ENCODE measurements around the gene TSPAN1. TPM values are rescaled to one million over a fixed set of nuclear protein-coding genes. Genes with fewer than 3 reads are reported as not detected.
"Not testable (repeated sequence)": the region's sequence is repeated elsewhere in the genome, so short reads cannot be mapped to it uniquely, and the experiment has no call there.

Gene TSPAN1
- total RNA-seq, 1 experiment from 2014 or later = not detected

DNA sequence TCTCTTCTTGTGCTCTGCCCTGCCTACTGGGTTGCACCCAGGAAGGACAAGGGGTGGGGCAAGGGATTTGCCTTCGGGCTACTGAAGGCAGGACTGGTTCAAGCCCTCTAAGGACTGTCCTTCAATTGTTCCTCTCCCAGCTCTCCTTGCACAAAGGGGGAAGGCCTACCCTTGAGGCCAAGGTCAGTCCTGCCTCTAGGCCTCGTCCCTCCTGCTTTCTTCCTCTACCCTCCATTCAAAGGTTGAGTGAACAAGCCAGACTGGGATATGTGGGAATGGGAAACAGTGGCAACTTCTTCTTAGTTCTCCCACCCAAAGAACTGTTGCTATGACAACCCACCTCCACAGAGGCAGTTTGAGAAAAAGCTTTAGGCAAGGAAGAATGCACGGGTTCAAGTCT is 30.9 kb downstream of the TSPAN1 start:
- no peaks in the 10 kb centered on the region for H3K9me3 ChIP-seq (replicated peaks)
- H3K27ac ChIP-seq = no peak overlapping the region
- no peak for DNase-seq
- no peaks in the 10 kb centered on the region for H3K27me3 ChIP-seq
- H3K36me3 ChIP-seq = no peaks in the 10 kb centered on the region
- H3K4me1 ChIP-seq = no peaks in the 10 kb centered on the region
- H3K4me3 ChIP-seq = no peak overlapping the region

DNA sequence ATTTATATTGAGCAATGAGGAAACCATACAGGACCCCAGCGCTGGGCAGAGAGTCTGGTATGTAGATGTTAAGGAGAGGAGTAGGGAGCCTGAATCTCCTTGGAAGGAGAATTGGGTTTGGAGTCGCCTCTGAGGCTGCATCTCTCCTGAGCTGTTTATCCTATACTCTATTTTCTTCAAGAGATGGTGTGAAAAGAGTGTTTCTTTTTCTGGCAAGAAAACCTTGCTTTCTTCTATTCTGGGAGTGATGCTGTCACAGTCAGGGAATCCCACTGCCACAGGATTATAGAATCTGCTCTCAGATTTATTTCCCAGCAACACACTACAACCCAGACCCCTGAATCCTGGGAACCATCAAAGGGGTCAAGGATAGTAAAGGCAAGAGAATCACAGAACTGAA is 31.5 kb downstream of the TSPAN1 start:
- DNase-seq = no peak
- Histone ChIP-seq H3K4me1 (no peaks in the 10 kb centered on the region), H3K36me3 (no peaks in the 10 kb centered on the region), H3K27ac (no peak overlapping the region), H3K9me3 (replicated peaks) (no peaks in the 10 kb centered on the region), H3K4me3 (no peak overlapping the region), H3K27me3 (no peaks in the 10 kb centered on the region)

DNA sequence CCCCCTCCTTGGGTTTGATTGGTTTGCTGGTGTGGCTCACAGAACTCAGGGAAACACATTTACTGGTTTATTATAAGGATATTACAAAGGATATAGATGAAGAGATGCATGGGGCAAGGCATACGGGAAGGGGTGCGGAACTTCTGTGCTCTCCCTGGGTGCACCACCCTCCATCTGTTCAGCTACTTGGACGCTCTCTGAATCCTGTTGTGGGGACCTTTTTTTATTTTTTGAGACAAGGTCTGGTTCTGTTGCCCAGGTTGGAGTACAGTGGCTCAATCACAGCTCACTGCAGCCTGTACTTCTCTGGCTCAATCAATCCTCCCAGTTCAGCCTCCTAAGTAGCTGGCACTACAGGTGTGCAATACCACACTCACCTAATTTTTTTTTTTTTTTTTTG is 35.7 kb downstream of the TSPAN1 start:
- Histone ChIP-seq H3K4me3 (no peak overlapping the region), H3K4me1 (no peaks in the 10 kb centered on the region), H3K36me3 (no peaks in the 10 kb centered on the region), H3K27me3 (no peaks in the 10 kb centered on the region), H3K9me3 (replicated peaks) (no peaks in the 10 kb centered on the region), H3K27ac (no peak overlapping the region)
- DNase-seq = no peak

DNA sequence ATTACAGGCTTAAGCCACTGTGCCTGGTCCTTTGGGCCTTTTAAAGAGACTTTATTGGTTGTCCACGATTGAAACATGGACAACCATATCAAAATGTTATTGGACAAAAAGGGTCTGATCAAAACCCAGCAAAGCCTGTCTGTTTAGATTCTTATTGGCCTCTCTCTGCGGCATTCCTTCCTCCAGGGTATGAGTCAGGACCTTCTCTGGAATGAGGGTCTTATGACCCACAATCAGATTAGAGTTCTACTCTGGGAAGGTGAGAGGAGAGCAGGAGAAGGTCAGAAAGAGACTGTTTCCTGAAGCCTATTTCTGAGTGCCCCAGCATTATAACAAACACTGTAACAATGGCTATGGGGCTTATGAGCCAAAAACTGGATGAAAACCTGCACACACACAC is 36.2 kb downstream of the TSPAN1 start:
- Histone ChIP-seq H3K27me3 (no peaks in the 10 kb centered on the region), H3K4me3 (no peak overlapping the region), H3K36me3 (no peaks in the 10 kb centered on the region), H3K4me1 (no peaks in the 10 kb centered on the region), H3K27ac (no peak overlapping the region), H3K9me3 (replicated peaks) (no peaks in the 10 kb centered on the region)
- DNase-seq = no peak

DNA sequence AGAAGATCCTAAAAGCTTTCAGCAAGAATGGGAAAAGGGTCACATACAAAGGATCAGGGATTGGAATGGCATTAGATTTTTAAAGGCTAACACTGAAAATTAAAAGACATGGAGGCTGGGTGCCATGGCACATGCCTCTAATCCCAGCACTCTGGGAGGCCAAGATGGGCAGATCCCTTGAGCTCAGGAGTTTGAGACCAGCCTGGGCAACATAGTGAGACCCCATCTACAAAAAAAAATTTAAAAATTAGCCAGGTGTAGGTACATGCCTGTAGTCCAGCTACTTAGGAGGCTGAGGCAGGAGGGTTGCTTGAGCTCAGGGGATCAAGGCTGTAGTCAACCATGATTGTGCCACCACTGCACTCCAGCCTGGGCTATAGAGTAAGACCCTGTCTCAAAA is 40.6 kb downstream of the TSPAN1 start:
- Histone ChIP-seq H3K4me3 (no peak overlapping the region), H3K9me3 (replicated peaks) (no peaks in the 10 kb centered on the region), H3K4me1 (no peaks in the 10 kb centered on the region), H3K36me3 (no peaks in the 10 kb centered on the region), H3K27me3 (no peaks in the 10 kb centered on the region), H3K27ac (no peak overlapping the region)
- no peak for DNase-seq

DNA sequence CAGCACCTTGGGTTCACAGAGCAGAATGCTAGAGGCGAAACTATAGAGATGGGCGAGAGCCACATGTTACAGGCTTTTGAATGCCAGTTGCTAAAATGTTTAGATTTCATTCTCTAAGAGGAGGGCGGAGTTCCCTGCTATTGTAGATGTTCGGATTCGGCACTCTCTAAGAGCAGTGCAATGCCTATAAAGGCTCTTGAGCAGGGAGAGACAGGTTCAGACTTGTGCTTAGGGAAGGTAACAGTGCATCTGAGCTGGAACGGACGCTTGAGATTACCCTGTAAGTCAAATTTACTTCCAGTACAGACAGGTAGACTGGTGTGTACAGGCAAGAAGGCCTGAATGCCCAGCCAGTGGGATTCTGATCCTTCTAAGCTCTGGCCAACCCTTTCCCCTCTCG is 43.6 kb downstream of the TSPAN1 start:
- Histone ChIP-seq H3K36me3 (no peaks in the 10 kb centered on the region), H3K9me3 (replicated peaks) (no peaks in the 10 kb centered on the region), H3K4me1 (no peaks in the 10 kb centered on the region), H3K27ac (no peak overlapping the region), H3K27me3 (no peaks in the 10 kb centered on the region), H3K4me3 (no peak overlapping the region)
- no peak for DNase-seq

DNA sequence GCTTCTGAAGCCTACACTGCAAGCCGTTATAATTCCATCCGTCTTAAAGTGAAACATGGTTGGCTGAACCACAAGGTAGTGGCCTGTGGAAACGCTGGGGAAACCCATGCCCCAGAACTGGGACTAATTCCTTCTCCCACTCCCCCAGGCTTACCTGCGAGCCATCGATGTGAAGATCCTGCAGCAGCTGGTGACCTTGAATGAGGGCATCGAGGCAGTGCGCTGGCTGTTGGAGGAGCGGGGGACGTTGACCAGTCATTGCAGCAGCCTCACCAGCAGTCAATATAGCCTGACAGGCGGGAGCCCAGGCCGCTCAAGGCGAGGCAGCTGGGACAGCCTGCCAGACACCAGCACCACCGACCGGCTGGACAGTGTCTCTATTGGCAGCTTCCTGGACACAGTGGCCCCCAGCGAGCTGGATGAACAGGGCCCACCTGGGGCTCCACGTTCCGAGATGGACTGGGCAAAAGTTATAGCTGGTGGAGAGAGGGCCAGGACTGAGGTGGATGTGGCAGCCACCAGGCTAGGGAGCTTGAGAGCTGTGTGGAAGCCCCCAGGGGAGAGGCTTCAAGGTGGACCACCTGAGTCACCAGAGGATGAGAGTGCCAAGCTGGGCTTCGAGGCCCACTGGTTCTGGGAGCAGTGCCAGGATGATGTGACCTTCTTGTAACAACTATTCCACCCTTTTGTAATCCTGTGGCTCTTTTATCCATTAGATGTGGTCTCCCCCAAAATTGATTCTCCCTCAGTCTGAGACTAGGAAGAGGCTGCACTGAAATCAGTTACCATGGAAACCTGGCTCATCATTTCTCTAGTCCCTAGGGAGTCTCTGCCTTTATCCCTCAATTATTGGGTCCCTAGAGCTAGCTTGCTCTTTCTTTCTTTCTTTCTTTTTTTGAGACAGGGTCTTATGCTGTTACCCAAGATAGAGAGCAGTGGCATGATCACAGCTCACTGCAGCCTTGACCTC is 44.9 kb downstream of the TSPAN1 start:
- no peak for DNase-seq
- no peak overlapping the region for H3K27ac ChIP-seq
- H3K27me3 ChIP-seq = no peaks in the 10 kb centered on the region
- no peaks in the 10 kb centered on the region for H3K9me3 ChIP-seq (replicated peaks)
- H3K36me3 ChIP-seq = no peaks in the 10 kb centered on the region
- H3K4me3 ChIP-seq = no peak overlapping the region
- no peaks in the 10 kb centered on the region for H3K4me1 ChIP-seq

DNA sequence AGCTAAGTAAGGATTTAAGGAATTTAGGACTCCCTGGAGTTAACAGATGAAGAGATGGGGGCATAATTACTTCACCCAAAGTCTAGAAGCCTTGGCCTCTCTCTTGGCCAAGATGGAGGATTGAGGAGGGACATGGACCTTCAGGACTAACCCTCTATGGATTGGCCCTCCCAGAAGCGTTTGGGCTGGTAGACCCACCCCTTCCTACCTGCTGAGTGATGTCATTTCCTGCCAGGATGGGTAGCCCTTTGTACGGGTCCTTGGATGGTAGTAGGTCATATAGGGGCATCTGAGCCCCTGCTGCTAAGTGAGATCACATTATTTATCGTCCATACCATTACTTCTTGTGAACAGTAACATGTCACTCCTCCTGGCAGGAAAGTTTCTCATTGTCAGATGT is 45.9 kb downstream of the TSPAN1 start:
- Histone ChIP-seq H3K27ac (no peak overlapping the region), H3K36me3 (no peaks in the 10 kb centered on the region), H3K27me3 (no peaks in the 10 kb centered on the region), H3K9me3 (replicated peaks) (no peaks in the 10 kb centered on the region), H3K4me1 (no peaks in the 10 kb centered on the region), H3K4me3 (no peak overlapping the region)
- no peak for DNase-seq

DNA sequence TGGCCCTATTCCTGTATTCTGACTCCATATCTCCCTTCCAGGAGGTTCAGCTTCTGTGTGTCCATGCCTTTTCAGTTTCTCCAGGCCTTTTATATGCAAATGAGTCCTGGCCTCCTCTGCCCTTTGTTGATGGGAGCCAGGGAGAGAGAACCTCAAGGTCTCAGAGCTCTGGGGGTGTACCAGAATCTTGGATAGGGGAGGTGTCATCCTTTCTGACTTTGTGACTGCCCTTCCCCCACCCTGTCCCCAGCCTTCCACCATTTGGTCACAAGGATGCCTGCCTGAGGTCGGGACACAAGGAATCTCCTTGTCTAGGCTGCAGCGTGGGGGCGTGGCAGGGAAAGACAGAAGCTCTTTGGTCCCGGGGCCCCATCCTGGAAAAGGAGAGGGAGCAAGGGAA is 46.9 kb downstream of the TSPAN1 start:
- no peaks in the 10 kb centered on the region for H3K27me3 ChIP-seq
- no peak overlapping the region for H3K4me3 ChIP-seq
- no peak overlapping the region for H3K27ac ChIP-seq
- H3K36me3 ChIP-seq = no peaks in the 10 kb centered on the region
- DNase-seq = peak; percentile 19 to 35
- H3K4me1 ChIP-seq = no peaks in the 10 kb centered on the region
- H3K9me3 ChIP-seq (replicated peaks) = no peaks in the 10 kb centered on the region

DNA sequence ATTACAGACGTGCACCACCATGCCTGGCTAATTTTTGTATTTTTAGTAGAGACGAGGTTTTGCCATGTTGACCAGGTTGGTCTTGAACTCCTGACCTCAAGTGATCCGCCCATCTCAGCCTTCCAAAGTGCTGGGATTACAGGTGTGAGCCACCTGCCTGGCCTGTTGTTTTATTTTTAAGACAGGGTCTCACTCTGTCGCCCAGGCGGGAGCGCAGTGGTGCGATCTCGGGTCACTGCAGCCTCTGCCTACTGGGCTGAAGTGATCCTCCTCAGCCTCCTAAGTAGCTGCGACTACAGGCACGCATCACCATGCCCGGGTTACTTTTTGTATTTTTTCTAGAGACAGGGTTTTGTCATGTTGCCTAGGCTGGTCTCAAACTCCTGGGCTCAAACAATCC is 48.2 kb downstream of the TSPAN1 start:
- not testable (repeated sequence) for H3K9me3 ChIP-seq (replicated peaks); H3K4me3 ChIP-seq; DNase-seq; H3K4me1 ChIP-seq; H3K27ac ChIP-seq; H3K27me3 ChIP-seq; H3K36me3 ChIP-seq

DNA sequence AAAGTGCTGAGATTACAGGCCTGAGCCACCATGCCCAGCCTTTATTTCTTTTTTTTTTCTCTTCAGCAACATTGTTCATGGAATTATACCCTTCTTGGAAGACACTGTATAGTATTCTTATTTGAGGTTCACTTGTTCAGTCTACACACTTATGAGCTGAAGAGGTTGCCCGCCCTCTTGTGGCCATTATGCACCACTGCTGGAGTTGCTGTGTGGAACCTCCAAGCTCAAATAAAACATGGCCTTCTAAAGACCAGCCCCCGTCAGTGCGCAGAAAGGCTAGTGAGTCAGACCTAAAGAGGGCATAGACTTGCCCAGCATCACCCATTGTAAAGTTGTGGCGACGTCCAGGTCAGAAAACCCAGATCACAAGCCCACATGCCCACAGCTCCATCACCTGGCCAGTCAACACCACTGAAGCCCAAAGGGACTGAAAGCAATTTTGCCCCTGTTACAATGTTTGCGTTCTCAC is 48.6 kb downstream of the TSPAN1 start:
- no peak overlapping the region for H3K27ac ChIP-seq
- DNase-seq = peak; percentile 66 to 92
- no peaks in the 10 kb centered on the region for H3K9me3 ChIP-seq (replicated peaks)
- H3K4me1 ChIP-seq = no peaks in the 10 kb centered on the region
- H3K4me3 ChIP-seq = no peak overlapping the region
- no peaks in the 10 kb centered on the region for H3K27me3 ChIP-seq
- H3K36me3 ChIP-seq = no peaks in the 10 kb centered on the region

DNA sequence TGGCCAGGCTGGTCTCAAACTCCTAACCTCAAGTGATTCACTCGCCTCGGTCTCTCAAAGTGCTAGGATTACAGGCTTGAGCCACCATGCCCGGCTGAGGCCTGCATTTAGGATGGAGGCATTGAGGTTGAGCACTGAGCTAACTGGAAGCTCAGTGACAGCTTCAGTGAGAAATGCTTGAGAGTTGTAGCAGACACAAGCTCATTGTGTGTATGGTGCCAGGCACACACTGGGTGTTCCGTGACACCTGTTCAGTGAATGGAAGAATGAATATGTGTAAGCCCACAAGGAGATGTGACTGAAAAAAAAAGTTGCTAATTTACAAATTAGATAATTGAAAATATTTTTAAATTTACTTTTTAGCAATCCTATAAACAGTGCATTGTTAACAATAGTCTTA is 50.1 kb downstream of the TSPAN1 start:
- Histone ChIP-seq H3K4me3 (no peak overlapping the region), H3K27ac (no peak overlapping the region), H3K9me3 (replicated peaks) (no peaks in the 10 kb centered on the region), H3K36me3 (no peaks in the 10 kb centered on the region), H3K4me1 (no peaks in the 10 kb centered on the region), H3K27me3 (no peaks in the 10 kb centered on the region)
- DNase-seq = peak; percentile 25 to 65

DNA sequence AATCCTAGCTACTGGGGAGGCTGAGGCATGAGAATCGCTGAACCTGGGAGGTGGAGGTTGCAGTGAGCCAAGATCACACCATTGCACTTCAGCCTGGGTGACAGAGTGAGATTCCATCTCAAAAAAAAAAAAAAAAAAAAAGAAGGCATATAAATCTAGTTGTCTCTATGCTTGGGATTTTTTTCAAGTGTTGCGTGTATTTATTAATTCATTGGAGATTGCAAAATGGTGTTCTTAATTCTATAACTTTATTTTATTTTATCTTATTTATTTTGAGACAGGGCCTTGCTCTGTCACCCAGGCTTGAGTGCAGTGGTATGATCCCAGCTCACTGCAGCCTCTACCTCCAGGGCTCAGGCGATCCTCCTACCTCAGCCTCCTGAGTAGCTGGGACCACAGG is 56.3 kb downstream of the TSPAN1 start:
- not testable (repeated sequence) for H3K27me3 ChIP-seq; H3K36me3 ChIP-seq; H3K4me3 ChIP-seq; DNase-seq; H3K9me3 ChIP-seq (replicated peaks); H3K4me1 ChIP-seq; H3K27ac ChIP-seq
